ENCODE results near the gene NOC4L.

The NOC4L gene

DNA sequence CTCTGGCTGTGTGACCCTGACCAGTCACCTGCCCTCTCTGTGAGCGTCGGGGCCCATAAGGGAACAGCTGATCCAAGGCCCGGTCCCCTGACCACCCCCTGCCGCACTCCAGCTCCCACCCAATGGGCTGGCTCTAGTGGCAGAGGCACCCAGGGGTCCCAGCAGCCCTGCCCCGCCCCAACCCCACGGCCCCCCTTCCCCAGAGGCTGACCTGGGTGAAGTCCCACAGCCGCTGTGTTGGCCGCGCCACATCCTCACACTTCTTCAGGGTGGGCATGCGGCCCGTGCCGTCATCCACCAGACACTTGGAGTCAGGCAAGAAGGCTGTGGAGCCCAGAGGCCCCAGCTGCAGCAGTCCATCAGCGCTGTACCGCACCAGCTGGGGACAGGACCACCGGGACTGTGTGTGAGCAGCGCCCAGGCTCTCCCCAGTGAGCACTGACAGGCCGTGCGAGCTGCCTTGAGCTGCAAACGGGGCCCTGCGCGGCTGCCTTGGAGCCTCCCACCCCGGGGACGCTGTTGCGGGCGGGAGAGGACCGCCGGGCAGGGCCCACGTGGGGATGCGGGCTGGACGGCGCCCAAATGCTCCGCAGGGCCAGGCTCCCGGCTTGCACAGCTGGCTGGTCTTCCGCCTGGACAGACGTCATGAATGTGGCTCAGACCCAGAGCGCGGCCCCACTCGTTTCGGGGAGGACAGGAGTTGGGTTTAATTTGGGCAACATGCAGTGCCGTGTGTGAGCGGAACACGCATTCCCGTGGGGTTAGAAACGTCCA is 53.5 kb downstream of the NOC4L start:
- DNase-seq (ENCODE audit: low spot score) = no peak

DNA sequence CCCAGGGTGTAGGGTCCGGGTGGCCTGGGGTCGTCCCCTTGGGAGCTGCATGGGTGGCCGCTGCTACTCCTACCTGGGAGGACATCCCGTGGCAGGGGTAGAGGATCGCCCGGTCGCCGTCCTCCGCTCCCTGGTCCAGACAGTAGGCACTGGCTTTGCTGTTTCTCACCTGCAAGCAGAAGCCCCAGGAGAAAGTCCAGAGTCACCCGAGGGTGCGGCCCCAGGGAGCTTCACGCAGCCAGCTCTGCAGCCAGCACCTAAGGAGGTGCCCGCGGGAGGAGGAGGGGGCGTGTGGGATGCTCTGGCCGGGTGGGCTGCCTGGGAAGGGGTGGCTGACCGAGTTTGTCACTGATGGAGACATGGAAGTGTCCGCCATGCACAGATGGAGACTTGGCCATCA is 54.8 kb downstream of the NOC4L start:
- DNase-seq (ENCODE audit: low spot score) = no peak

DNA sequence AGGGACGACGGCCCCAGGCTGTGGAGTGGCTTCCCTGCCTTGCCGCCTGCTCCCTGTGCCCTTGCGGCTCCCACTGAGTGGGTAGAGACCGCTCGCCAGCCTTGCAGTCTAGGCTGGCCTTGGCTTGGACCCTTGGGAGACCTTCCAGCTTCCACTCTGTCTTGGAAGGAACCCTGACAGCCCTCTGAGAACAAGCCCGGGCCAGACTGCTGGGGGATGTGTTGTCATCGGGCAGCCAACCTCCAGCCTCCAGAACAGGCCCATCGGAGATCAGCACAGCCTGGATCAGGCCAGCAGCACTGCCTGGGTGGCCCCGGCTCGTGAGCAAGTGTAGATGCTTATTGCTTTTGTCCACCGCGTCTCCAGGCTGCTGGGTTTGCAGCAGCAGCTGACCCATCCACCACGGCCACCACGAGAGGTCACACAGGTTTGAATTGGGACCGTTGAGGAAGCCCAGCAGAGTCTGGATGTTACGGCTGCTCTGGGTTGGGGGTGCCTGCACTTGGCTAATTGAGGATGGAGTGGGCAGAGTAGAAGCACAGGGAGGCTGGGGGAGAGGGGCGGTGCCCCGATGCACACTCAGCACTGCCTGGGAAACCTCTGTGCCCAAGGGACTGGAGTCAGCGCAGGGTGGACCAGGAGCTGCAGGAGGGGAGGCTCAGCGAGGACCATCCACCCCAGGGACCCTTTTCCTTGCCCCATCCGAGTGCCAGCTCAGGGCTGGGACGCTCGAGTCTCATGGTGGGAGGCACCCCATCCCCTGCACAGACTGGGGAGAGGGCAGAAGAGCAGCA is 55.5 kb downstream of the NOC4L start:
- DNase-seq (ENCODE audit: low spot score) = no peak

DNA sequence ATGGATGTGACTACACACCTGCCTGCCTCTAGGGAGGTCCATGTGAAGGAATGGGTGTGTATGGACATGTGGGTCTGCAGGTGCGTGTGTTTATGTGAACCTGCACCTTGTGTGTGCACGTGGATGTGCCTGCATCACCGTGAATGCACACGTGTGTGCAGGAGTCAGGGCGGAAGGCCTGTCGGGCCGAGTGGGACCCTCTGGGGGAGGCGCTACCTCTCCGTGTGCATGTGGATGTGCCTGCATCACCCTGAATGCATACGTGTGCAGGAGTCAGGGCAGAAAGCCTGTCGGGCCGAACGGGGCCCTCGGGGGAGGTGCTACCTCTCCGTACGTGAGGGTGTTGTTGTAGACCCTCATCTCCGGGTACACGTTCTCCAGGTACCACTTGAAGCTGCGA is 56.5 kb downstream of the NOC4L start:
- DNase-seq (ENCODE audit: low spot score) = no peak

DNA sequence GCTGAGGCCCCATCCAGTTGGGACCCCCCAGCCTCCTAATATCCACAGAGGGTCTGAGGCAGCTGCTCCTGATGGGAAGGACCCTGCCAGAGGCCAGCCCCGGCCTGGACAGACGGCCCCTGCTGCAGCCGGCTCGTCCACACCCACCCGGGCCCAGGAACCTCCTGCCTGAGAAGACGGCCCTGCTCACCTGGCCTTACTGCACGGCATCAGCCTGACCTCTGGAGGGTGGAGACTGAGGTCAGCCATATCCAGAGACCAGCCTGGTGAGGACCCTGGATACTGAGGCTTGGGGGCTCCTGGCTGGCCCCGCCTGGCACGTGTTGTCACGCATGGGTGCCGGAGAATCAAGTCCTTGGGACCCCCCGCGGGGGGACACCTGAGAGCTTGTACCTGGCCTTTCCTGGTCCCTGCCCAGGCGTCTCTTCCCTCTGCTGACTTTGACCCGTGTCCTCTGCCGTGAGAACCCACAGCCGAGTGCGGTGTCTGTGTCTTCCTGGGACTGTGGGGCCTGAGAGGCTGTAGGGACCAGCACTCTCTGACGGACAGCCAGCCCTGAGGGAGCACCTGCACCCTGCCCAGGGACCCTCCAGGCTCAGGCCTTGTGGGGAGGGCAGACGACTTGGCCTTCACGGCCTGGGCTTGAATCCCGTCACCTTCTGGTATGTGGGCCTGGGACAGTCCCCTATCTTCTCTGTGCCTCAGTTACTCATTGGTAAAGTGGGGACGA is 57.3 kb downstream of the NOC4L start:
- DNase-seq (ENCODE audit: low spot score) = no peak
